T-helper 2 cell (primary cell): ENCODE measurements around the gene SGO2.
A peak's percentile ranks its signal among the peaks of the same experiment; 100 is the strongest.
"Not testable (repeated sequence)": the region's sequence is repeated elsewhere in the genome, so short reads cannot be mapped to it uniquely, and the experiment has no call there.

Experiments used
- DNase-seq, 5 experiments: peaks; one replicate each; pipeline versions ENCODE4 v3.0.0 to v3.0.0-alpha.2; 2012 to 2022

Gene SGO2

DNA sequence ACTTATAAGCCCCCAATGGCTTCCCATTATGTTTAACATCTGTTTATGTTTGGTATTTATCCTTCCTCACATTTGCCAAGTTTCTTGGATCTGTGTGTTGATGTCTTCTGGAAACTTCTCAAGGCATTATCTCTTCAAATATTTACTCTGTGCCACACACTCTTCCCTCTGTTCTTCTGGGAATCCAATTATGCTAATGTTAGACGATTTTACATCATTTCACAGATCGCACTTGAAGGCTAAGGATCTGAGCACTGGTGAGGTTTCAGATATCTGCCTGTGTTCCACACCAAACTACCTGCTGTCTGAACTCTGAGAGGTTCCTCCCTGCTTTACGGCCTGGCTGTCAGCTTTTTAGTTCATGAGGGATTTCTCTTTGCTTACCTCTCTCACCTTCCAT is 69.9 kb downstream of the SGO2 start:
- DNase-seq, result no peak

DNA sequence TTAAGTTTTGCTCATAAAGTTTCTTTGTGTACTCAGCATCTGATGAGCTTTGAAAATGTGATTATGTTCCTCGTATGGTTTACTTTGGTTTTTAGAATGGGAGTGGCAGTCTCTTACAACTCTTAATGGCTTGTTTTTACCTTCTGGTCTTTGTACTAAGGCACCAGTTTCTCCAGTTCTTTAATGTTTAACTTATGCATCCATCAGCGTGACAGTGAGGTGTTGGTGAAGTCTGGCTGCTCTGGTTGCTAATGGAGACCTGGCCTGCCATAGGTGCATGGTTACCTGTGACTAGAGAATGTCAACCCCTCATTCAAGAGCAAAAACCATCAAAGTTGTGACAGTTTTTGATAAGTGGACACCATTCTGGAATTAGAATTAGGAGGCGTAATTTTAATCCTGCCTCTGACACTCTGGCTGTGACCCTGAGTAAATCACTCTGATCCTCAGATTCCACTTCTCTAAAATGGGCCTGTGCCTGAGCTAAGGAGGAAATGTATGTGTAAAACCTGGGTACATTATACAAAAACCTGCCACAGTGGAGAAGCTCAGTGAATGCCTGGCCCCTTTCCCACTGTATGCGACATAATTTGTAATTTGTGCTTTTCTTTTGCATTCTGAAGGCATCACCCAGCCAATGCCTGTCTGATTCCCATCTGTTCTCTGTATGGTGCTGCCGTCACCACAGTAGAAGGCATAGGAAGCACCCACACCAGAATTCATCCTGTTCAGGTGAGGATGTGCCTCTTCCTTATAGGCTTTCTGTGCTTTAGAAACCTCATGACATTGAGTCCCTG is 71.0 kb downstream of the SGO2 start:
- no peak for DNase-seq

DNA sequence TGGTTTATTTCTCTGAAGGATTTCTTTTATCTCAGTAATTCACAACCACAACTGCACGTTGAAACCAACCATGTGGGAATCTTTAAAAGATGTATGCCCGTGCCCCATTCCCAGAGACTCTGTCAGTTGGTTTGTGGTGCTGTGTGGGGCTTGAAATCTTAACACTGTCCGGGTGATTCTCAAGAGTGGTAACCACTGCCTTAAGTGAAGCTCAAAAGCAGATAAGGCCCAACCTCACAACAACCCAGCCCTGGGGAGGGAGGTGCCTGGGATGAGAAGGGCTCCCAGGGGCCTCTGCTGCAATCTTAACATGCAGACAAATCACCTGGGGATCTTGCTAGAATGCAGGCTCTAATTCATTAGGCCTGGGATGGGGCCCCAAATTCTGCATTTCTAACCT is 73.2 kb downstream of the SGO2 start:
- no peak for DNase-seq

DNA sequence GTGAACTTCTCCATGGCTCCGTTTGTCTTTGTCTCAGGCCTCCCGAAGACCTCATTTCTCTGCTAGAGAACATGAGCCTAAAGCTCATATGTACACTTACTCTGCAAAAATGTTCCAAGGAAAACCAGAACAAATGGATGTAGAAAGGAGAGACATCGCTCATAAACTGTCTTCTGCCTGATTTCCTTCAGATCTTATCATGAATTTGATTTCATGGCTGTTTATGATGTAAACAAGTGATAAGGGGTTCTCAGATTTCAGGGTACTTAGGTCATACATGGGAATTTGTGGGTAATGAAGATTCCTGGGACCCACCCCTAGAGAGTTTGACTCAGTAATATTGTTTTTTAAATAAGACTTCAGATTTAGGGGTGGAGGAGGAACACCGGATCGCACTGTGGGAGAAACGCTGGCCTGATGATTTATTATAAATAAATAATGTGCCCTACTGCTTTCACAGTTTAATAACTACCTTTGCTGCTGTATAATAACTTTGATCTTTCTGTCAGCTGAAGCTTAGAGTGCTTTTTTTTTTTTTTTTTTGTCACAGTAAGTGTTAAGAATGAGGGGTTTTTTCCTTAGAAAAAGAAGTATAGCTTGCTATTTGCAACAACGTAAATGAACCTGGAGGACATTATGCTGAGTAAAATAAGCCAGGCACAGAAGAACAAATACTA is 74.7 kb downstream of the SGO2 start:
- DNase-seq, result no peak

DNA sequence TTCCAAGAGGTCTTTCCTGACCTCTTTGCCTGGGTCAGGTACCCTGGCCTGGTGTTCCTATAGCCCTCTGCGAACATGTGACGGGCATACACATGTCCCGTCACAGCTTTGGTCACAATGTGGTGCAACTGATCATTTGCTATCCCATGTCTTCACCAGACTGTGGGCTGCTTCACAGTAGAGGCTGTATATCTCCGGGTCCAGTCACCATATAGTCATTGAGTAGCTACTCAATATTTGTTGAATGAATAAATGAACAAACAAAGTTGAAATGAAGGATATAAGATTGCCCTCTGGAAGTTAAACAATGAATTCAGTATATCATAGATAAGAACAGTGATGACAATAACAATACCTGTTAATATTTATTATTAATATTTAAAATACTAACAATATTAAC is 76.6 kb downstream of the SGO2 start:
- no peak for DNase-seq

DNA sequence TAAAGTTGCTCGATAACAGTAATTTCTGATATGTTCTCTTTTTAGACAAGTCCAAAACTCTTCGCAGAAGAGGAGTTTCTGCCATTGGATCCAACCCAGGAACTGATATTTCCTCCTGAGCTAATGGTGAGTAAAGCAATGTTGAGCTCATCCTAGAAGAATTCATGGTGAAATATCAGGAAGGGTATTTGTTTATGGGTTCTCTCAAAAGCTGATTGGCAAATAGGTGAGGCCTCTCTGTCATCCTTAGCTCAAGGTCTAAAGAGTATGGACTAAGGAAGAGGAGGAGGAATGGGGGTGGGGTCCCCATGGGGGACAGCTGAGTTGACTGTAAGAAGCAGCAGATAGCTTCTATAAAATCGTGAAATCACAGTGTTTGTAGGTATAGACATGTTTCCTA is 78.0 kb downstream of the SGO2 start:
- no peak for DNase-seq

DNA sequence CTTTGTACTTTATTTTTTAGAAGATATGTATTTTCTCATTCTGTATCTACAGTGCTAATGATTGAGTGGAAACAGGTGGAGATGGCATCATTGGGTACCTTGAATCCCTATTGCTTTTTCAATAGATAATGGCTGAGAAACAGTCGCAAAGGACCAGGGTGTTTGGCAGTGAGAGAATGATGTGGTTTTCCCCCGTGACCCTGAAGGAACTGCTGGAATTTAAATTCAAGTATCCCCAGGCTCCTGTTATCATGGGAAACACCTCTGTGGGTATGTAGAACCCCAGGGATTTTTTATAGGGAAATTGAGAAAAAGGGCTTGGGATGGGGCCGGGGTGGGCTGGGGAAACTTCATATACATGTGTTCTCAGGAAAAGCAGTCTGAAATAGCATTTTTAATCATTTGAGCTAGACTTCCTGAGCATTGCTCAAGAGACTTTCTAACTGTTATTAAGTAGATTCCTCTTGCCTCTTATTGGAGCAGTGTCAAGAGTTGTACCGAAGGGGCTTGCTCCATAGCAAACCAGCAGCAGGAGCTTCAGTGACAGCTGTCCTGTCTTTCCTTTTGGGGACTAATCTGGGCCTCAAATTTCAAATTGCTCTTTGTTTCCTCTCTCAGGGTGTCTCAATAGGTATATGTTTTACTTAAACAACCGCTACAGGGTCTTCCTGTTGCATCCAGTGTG is 78.7 kb downstream of the SGO2 start:
- no peak for DNase-seq

DNA sequence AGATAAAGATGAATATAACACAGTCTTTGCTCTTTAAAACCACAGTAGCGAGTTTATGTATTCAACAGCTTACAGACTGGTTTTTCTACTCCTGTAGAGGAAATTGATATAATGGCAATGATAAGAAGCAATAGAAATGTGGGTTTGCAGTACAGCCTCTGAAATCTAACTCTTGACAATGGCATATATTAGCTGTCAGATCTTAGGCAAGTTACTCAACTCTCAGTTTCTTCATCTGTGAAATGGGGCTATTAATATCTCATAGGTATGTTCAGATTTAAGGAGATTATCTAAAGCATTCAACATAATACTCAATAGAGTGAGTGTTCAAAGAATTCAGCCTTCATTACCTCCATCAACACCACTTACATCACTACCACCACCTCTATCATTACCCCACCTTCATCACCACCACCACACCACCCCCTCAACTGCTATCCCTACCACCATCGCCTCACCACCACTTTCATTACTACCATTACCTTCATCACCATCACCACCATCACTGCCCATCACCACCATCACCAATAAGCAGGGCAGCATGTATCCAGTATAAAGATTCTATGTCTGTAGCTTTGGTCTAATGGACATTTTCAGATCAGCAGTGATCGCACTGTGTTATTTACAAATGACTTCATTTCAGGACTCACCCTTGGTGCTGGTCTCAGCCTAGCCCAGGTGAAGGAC is 82.5 kb downstream of the SGO2 start:
- no peak for DNase-seq

DNA sequence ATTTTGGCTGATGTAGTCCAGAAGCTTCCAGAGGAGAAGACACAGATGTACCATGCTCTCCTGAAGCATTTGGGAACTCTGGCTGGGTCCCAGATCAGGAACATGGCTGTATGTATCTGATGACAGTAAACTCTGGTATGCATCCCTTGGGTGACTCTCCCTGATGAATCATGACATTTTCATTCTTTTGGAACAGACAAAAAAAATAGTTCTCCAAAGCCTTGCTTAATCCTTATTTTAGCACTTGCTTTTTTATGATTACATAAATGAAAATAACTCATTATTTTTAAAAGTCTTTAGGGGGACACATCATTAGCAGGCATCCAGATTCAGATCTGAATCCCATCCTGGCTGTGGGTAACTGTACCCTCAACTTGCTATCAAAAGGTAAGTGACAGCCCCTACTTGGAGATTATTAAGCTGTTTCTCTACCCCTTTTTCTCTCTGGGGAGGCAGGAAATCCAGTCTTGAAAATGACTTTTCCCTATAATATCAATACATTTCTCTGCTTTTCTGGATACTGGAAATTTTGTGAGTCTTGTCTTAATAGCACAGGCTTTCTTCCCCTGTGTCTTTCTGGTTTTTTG is 83.1 kb downstream of the SGO2 start:
- DNase-seq, result no peak

DNA sequence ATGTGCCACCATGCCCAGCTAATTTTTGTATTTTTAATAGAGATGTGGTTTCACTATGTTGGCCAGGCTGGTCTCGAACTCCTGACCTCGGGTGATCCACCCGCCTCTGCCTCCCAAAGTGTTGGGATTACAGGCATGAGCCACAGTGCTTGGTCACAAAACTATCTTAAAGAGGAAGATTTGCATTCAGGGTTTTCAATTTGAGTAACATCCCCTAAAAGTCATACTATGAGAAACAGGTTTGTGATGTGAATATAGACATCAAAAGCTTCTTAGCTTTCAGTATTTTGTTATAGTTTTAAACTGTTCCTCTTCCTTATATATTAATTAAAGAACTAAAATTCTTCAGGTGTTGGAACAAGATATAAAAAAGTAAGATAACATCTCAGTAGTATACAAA is 84.2 kb downstream of the SGO2 start:
- DNase-seq, result not testable (repeated sequence)

DNA sequence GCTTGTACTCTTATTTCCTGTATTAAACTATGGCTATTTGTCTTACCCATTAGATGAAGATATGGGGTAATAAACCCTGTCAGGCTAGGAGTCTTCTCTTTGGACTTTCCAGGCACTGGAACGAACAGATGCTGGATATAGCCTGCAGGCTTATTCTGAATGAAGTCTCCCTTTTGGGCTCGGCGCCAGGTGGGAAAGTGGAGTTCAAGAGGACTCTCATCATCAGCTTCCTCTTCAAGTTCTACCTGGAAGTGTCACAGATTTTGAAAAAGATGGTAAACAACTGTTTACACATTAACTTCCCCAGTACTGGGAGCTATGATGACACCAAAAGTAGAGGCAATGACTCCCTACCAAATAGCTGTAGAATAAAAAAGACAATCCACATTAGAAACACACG is 87.7 kb downstream of the SGO2 start:
- DNase-seq, result no peak

DNA sequence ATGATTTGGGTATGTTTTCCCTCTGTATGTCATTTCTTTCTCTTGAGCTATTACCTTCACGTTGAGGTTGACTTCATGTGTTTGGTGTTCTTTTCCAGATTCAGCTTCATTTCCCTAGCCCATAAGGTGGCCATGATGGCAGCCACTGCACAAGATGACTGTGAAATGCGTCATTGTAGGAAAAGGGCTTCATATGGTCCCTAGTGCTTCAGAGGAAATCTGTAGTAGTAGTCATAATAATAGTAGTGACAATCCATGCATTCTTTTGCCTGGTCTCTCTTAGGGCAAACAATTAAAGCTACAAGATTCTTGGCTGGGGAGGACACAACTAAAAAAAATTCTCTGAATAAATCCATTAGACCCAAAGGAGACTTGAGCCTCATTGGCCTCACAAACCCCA is 88.2 kb downstream of the SGO2 start:
- peak in 1 of 5 experiments; percentile 23 for DNase-seq

DNA sequence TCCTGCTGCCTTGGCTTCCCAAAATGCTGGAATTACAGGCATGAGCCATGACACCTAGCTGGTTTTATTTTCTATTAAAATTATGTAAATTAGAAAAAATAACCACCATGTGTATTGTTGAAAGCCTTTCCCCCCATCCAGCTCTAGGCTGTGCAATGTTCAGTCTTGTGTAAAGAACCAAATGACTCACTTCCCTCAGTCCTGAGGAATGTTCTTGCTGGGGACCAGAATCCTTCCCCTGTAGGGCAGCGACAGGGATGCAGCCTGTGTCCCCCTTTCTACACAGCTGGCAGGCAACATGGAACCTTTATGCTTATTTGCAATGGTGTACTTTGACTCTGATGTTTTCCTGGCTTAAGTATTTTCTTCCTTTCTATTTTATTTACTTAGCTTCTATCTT is 89.2 kb downstream of the SGO2 start:
- no peak for DNase-seq

DNA sequence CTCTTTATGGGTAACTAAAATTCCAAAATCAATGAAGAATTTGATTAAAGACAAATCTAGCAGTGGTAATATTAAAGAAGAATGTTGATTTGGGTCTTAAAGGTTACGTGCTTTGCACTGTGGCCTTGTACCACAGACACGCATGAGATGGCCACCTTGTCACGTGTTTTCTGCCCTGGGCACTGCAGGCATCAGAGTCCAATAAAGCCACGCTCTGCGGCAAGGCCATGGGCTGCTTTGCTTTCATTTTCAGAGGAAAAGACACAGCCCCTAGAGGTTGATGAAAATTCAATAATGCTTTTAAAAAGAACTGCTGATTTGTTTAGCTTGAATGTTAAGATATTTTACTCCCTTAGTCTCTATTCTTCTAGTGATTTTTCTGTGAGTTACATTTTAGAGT is 90.2 kb downstream of the SGO2 start:
- DNase-seq, result no peak

DNA sequence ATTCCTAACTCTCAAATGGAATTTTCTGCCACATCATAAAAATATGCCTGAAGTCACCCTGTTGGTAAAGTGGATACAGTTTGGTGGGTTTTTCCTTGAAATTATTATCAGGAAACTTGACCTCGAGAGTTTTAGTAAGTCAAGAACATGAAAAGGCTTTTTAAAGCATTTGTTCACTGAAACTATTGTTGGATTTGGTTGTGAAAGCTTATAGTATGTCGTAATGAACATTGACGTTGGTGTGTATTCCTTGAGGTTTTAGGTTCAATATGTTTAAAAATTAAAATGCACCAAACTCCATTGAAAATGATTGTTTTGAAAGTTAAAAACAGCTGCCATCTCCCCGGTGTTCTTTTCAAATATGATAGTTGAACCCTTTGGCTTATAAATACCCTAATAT is 90.6 kb downstream of the SGO2 start:
- DNase-seq, result no peak

DNA sequence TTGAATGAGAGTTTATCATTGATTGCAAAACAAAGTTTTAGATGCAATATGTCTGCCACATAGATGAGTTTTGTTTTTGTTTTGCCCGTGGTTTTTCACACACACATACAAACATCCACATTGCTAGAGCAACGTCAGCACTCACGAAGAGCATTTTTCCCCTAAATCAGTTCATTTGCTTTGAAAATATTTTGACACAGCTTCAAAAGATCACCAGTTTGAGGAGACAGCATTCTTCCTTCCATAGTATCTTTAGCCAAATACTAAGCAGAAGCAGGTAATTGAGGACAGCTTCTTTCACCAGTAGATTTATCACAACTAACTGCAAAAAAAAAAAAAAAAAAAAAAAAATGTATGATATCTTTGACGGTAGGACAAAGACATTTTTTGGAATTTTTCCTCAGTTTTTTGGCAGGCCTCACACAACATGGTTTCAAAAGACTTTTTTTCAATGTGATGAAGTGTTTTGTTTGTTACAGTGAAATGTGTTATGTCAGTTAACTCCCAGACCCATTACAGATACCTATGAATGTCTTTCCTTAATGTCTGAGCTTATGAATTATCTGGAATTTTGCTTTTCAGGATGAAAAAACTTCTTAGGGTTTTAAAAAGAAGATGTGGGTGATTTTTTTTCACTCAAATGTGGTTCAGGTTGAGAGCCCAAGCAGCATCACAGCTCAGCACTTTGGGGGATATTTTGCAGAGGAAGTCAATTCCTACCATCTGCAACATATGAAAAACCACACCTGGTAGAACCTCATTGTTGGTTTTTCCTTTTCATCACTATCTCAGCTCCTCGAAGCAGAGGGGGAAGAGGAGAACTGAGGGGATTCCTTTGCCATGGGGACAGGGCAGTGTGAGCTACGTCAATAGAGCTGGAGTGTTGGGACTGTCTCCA is 91.4 kb downstream of the SGO2 start:
- peak in 1 of 5 experiments; percentile 18 for DNase-seq

DNA sequence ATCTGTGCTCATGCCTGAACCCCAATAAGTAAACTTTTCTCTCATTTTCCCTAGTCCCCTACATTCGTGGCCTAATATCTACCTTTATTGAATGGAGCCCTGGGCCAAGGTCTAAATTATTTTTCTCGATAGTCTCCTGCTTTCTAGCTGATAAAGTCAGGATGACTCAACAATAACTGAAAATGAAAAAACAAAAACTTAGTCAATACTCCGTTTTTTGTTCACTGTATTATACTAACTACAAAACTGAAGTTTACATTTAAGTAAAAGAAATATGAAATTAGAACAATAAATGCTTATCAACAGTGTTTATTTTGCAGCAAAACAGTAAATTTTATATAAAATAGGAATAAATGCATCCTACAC is 92.0 kb downstream of the SGO2 start:
- DNase-seq, result no peak

DNA sequence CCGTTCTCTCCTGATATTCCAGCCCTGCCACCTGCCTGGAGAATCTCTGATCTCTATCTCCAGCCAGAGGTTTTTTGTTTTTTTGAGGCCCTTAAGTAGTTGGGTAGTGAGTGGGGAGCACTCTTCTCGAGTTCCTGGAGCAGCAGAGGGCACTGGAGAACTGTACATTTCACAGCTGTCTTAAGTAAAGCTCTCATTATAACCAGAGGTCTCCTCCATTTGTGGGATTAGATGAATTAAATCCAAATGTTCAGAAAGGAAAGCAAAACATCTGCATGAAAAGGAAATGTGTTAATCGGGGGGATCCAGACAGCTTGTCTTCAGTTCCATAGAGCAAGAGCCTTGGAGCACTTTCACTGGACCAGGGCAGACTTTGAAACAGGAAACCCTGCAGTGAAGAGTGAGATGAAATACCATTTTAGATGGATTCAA is 92.6 kb downstream of the SGO2 start:
- peak in 1 of 5 experiments; percentile 42 for DNase-seq

DNA sequence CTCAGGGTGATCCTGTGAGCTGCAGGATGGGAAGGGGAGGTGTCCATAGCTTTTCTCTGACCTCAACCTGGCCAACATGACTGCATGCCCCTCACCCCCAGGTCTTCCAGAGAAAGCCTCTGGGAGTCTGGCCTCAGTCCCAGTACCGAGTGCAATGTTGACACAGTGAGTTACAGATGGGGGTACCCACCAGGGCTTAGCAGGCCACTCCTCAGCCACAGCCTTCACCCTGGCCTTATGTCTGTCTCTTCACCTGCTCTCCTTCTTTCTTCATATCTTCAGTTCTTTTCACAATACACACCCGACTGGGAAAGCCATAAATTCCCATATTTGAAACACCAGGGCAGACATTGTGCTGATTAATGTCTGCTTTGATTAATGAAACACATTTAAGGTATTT is 93.3 kb downstream of the SGO2 start:
- no peak for DNase-seq

DNA sequence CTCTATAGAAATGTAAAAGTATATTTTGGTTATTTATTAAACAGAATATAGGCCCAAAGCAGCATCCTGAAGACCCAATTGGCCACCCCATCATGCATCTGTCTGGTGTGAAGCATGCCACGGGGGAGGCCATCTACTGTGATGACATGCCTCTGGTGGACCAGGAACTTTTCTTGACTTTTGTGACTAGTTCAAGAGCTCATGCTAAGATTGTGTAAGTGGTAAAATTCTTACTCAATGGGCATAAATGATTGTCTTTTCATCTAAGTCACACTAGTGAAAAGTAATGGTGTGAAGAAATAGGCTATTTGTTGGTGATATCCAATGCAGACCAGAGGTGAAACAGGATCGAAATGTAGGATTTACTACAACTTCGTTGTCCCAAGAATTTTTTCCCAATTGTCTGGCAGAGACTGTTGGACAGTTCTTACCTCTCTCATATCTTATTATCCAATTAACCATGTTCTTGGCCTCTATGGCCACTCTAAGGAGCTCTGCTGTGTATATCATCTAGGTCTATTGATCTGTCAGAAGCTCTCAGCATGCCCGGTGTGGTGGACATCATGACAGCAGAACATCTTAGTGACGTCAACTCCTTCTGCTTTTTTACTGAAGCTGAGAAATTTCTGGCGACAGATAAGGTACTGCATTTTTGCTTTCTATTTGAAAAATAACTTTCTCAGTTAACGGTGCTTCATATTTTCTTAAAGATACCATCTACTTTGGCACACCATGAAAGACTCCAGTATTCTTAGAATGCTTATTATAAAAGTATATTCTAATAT is 94.8 kb downstream of the SGO2 start:
- peak in 1 of 5 experiments; percentile 16 for DNase-seq

DNA sequence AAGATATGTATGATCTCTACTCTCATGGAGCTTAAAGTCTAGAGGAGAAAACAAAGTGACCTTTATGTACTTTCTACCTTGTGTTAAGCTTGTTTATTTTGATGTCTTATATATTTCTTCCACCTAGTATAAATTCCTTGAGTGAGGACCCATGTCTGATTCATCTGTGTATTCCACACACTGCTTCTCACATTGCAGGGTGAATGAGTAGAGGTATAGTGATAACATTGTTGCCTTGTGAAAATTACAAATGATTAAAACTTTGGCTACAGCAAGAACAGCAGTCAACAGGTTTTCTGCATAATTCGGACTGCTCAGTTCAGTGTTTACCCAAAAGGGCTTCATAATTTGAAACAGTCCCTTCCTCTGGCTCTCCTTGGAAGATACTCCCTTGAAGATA is 96.1 kb downstream of the SGO2 start:
- DNase-seq, result no peak
